Mesendoderm (in vitro differentiated cells): ENCODE data around the gene HOXA9.

Experiments
- DNase-seq: peaks from one replicate; pipeline ENCODE4 v3.0.0; 2013
- H2AK5ac ChIP-seq: 2 replicates; pipeline ENCODE4 v1.6.1; 2013; ENCODE audit warnings: low read length, inconsistent platforms
- H2BK120ac ChIP-seq: 2 replicates; pipeline ENCODE4 v1.6.1; 2013; ENCODE audit warnings: low read depth, mild to moderate bottlenecking, low read length, moderate library complexity, mixed read lengths
- H2BK15ac ChIP-seq: replicated peaks from 2 replicates; pipeline ENCODE4 v1.6.1; 2013; ENCODE audit warnings: low read depth, mild to moderate bottlenecking, moderate library complexity
- H2BK5ac ChIP-seq: 2 replicates; pipeline ENCODE4 v1.6.1; 2013; ENCODE audit warnings: low read length, inconsistent platforms
- H3K18ac ChIP-seq: 2 replicates; pipeline ENCODE4 v1.6.1; 2013; ENCODE audit warnings: mild to moderate bottlenecking, low read length, mixed read lengths
- H3K23ac ChIP-seq: one replicate; pipeline ENCODE4 v1.6.1; 2013; ENCODE audit warnings: low read length
- H3K27ac ChIP-seq: 2 replicates; pipeline ENCODE4 v1.5.1; 2013; ENCODE audit warnings: low read depth, mild to moderate bottlenecking, inconsistent platforms, low read length, moderate library complexity
- H3K27me3 ChIP-seq: 2 replicates; pipeline ENCODE4 v1.6.1; 2013; ENCODE audit warnings: low read length, control low read depth, mild to moderate bottlenecking, inconsistent platforms; ENCODE audit not compliant: insufficient read depth, poor library complexity
- H3K36me3 ChIP-seq: 2 replicates; pipeline ENCODE4 v1.6.1; 2013; ENCODE audit warnings: low read length, inconsistent platforms; ENCODE audit not compliant: control insufficient read depth, insufficient read depth
- H3K4ac ChIP-seq: one replicate; pipeline ENCODE4 v1.6.1; 2013; ENCODE audit warnings: low read depth, mild to moderate bottlenecking, low read length, moderate library complexity
- H3K4me1 ChIP-seq: 2 replicates; pipeline ENCODE4 v1.6.1; 2013; ENCODE audit warnings: low read depth, low read length, inconsistent platforms; ENCODE audit not compliant: control insufficient read depth
- H3K4me2 ChIP-seq: 2 replicates; pipeline ENCODE4 v1.6.1; 2013; ENCODE audit warnings: low read length
- H3K4me3 ChIP-seq: 2 replicates; pipeline ENCODE4 v1.5.1; 2013; ENCODE audit warnings: mild to moderate bottlenecking, low read length
- H3K56ac ChIP-seq: one replicate; pipeline ENCODE4 v1.6.1; 2013; ENCODE audit warnings: low read length
- H3K79me1 ChIP-seq: 2 replicates; pipeline ENCODE4 v1.6.1; 2013; ENCODE audit warnings: low read length, inconsistent platforms
- H3K79me2 ChIP-seq: 2 replicates; pipeline ENCODE4 v1.6.1; 2013; ENCODE audit warnings: mild to moderate bottlenecking, low read length; ENCODE audit not compliant: control insufficient read depth, insufficient read depth
- H3K9ac ChIP-seq: 2 replicates; pipeline ENCODE4 v1.6.1; 2013; ENCODE audit warnings: low read length, inconsistent platforms
- H4K5ac ChIP-seq: one replicate; pipeline ENCODE4 v1.6.1; 2013; ENCODE audit warnings: low read length
- H4K8ac ChIP-seq: one replicate; pipeline ENCODE4 v1.6.1; 2013; ENCODE audit warnings: low read depth, mild to moderate bottlenecking, control low read depth, low read length, moderate library complexity
- WGBS: extraction: QIAGEN DNeasy Blood & Tissue Kit; methylation state at CpG from one replicate; pipeline ENCODE4 v1.1.7; 2013; ENCODE audit warnings: low lambda C conversion rate, missing lambda C conversion rate; ENCODE audit not compliant: insufficient coverage; ENCODE audit errors: extremely low coverage; 5-methylcytosine and 5-hydroxymethylcytosine counted together

HOXA9 gene

DNA sequence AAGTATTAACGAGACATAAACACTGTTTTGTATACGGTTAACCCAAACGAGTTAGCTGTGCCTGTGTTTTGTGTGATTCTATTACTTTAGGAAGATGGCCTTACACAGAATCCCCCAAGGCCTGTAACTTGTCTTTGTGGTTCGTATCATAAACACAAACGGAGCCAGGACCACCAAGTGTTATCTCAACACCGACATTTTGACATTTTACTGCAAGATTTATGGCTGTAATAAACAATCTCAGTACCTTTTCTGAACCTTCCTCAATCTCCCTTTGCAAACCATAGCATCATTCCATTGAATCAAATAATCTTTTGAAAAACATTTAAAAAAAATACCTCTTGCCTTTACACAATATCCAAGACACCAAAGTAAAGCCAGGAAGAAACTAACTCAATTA, 32.4 kb downstream of the HOXA9 start:
- Histone ChIP-seq H2AK5ac (no peak overlapping the region), H2BK120ac (no peak overlapping the region), H2BK5ac (no peak overlapping the region), H3K27ac (no peak overlapping the region), H3K23ac (no peak overlapping the region), H3K4me3 (no peak overlapping the region), H3K36me3 (no peaks in the 10 kb centered on the region), H3K27me3 (peaks cover 88% of the 10 kb centered on the region), H3K4ac (no peak overlapping the region), H4K8ac (no peak overlapping the region), H3K18ac (no peak overlapping the region), H2BK15ac (no peak overlapping the region), H3K4me1 (no peaks in the 10 kb centered on the region), H3K56ac (no peak overlapping the region), H3K79me1 (no peaks in the 10 kb centered on the region), H3K79me2 (no peaks in the 10 kb centered on the region), H3K4me2 (no peak overlapping the region), H3K9ac (no peak overlapping the region), H4K5ac (no peak overlapping the region)
- no peak for DNase-seq
- WGBS, result no CpG with 5 or more reads among the region's 6 CpGs

DNA sequence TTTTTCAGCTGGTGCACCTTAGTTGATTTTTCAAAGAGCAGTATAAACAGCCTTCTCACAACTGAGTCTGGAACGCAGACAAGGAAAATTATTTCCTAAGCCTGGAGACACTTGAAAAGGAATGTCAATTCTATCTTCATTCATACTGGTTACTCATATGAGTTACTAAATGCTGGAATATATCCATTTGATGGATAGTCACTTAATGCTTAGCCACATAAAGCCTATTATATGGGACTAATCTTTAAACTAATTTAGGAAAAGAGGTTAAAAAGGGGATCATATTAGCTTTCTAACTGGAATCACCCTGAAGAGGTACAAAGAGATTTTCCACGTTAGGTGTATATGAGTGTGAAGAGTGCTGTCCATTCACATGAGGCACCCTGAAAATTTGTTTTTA, 33.1 kb downstream of the HOXA9 start:
- Histone ChIP-seq H2AK5ac (no peak overlapping the region), H3K4me2 (no peak overlapping the region), H2BK120ac (no peak overlapping the region), H3K18ac (no peak overlapping the region), H3K27me3 (peaks cover 88% of the 10 kb centered on the region), H3K56ac (no peak overlapping the region), H3K4me1 (no peaks in the 10 kb centered on the region), H3K79me2 (no peaks in the 10 kb centered on the region), H3K36me3 (no peaks in the 10 kb centered on the region), H4K8ac (no peak overlapping the region), H3K23ac (no peak overlapping the region), H2BK5ac (no peak overlapping the region), H3K27ac (no peak overlapping the region), H2BK15ac (no peak overlapping the region), H4K5ac (no peak overlapping the region), H3K9ac (no peak overlapping the region), H3K4ac (no peak overlapping the region), H3K79me1 (no peaks in the 10 kb centered on the region), H3K4me3 (no peak overlapping the region)
- DNase-seq, result no peak
- no CpG with 5 or more reads among the region's 2 CpGs for WGBS

DNA sequence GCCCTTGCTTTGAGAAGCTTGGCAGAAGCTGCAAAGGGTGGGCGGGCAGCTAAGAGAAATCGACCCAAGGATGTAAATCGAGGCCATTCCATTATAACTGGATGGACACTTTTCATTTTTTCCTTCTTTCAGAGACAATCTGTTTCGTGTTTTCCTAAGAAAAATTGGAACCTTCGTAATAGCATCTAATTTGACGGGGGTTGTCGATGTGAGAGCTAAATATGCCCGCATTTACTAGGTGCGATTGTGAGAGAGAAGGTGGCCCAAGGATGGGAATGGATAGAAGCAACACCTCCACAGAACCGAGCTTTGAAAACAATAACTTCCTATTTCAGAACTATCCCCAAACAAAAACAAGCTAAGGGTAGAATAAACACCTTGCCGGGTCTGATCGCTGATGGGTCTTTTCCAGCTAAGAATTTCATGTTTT, 33.9 kb downstream of the HOXA9 start:
- no peak overlapping the region for H2AK5ac ChIP-seq
- H3K79me2 ChIP-seq, result no peaks in the 10 kb centered on the region
- H2BK5ac ChIP-seq, result no peak overlapping the region
- no peak overlapping the region for H4K5ac ChIP-seq
- no peak overlapping the region for H2BK15ac ChIP-seq
- H3K4me3 ChIP-seq, result no peak overlapping the region
- H3K79me1 ChIP-seq, result no peaks in the 10 kb centered on the region
- H3K18ac ChIP-seq, result no peak overlapping the region
- H3K27me3 ChIP-seq, result peaks cover 88% of the 10 kb centered on the region
- peak overlapping the region; percentile 73 for H3K56ac ChIP-seq
- H3K4me2 ChIP-seq, result peak overlapping the region; percentile 89
- H3K27ac ChIP-seq, result no peak overlapping the region
- H3K36me3 ChIP-seq, result no peaks in the 10 kb centered on the region
- peak overlapping the region; percentile 41 for H3K9ac ChIP-seq
- H3K4me1 ChIP-seq, result no peaks in the 10 kb centered on the region
- no peak overlapping the region for H2BK120ac ChIP-seq
- H3K4ac ChIP-seq, result no peak overlapping the region
- no peak overlapping the region for H3K23ac ChIP-seq
- no CpG with 5 or more reads among the region's 12 CpGs for WGBS
- no peak overlapping the region for H4K8ac ChIP-seq
- DNase-seq, result no peak

DNA sequence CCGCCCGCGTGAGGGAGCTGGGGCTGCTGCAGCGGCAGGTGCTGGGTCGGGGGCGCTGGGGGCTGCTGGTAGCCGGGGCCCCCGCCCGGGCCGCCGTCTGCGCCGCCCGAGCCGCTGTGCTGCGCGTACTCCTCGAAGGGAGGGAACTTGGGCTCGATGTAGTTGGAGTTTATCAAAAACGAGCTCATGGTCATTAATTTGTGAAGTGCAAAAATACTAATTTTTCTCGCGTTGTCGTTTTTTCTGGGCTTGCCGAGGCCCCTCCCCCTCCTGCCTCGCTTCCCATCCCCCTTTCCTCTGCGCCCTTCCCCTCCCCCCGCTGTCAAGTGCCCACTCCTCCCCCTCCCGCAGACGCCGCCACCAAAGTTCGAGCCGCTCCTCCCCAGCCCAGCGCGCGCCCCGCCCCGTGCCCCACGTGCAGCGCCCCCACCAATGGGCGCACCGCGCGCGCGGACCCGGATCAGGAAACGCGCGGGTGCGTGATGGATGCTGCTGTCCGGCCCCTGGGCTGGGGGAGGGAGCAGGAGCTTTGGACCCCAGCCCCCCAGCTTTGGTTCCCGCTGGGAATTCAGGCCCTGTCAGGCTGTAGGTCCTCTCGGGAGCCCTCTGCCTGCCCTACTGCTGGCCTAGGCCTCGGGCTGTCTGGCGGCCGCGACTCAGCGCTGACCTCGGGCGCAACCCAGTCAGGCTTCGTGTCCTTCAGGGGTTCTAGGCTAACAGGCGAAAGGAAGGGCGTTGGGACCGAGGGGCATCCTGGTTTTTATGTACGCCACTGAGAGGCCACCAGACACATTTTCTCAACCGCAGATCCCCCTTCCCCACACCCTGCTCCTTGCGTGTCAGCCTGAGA, 34.6 kb downstream of the HOXA9 start, which contains the start of gene HOXA4:
Gene HOXA4, minus strand, starts transcription at position 218 of the 850 bp plus-strand sequence. Its CDS starts 24 bp downstream, at position 194.
- Histone ChIP-seq H3K27ac (no peak within 1 kb of the TSS), H4K5ac (no peak within 1 kb of the TSS)

DNA sequence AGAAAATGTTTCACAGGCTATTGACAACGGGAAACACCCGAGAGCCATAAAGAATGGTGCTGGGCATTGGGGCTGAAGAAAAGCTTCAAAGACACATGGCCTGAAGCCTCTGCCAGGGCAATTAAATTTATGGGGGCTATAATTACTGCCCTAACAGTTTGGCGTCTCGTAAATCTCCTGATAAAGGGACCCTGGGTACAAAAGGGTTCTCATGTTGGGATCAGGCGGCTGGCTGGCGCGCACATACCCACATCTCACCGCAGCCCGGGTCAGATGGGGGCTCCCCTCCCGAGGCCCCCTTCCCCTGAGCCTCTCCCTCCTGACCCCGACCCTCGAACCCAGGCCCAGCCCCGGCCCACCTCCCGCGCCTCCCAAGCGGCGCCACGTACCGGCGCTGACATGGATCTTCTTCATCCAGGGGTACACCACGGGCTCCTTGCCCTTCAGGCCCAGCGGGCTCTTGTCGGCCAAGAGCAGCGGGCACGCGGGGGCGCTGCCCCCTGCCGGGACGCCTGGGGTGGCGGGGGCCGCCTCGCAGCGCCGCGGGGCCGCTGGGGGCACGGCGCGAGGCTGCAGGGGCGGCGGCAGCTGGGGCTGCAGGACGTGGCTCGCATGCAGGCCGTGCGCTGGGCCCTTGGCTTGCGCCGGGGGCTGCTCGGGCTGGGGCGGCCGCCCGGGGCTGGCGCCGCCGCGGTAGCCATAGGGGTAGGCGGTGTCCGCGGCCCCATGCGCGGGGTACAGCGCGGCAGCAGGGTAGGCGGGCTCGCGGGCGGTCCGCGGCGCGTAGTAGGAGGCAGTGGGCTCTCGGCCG, 35.4 kb downstream of the HOXA9 start:
- Histone ChIP-seq H2BK5ac (no peak overlapping the region), H3K56ac (no peak overlapping the region), H4K8ac (no peak overlapping the region), H3K36me3 (no peaks in the 10 kb centered on the region), H2AK5ac (no peak overlapping the region), H3K4me3 (no peak overlapping the region), H3K79me1 (no peaks in the 10 kb centered on the region), H4K5ac (no peak overlapping the region), H3K23ac (no peak overlapping the region), H3K27me3 (peaks cover 89% of the 10 kb centered on the region), H3K4me2 (peak overlapping the region; percentile 40), H3K4me1 (no peaks in the 10 kb centered on the region), H3K9ac (no peak overlapping the region), H3K4ac (no peak overlapping the region), H2BK15ac (no peak overlapping the region), H3K18ac (no peak overlapping the region), H3K79me2 (no peaks in the 10 kb centered on the region), H2BK120ac (no peak overlapping the region), H3K27ac (no peak overlapping the region)
- no peak for DNase-seq
- WGBS, result no CpG with 5 or more reads among the region's 72 CpGs

More for the DNA sequence above, 34.6 kb downstream of the HOXA9 start, which contains the start of gene HOXA4:
- no peak within 1 kb of the TSS for H2BK120ac ChIP-seq
- H3K79me2 ChIP-seq, result no peaks in the 10 kb centered on the region
- peak within 1 kb of the TSS; percentile 73 for H3K56ac ChIP-seq
- DNase-seq, result peak; percentile 86
- H3K4ac ChIP-seq, result no peak within 1 kb of the TSS
- no peaks in the 10 kb centered on the region for H3K4me1 ChIP-seq
- H3K27me3 ChIP-seq, result peaks cover 89% of the 10 kb centered on the region
- H3K4me3 ChIP-seq, result peak within 1 kb of the TSS; percentile 51
- H3K36me3 ChIP-seq, result no peaks in the 10 kb centered on the region
- WGBS, result no CpG with 5 or more reads among the region's 67 CpGs
- H3K23ac ChIP-seq, result no peak within 1 kb of the TSS
- no peak within 1 kb of the TSS for H2BK15ac ChIP-seq
- H3K4me2 ChIP-seq, result peak within 1 kb of the TSS; percentile 89
- no peak within 1 kb of the TSS for H2BK5ac ChIP-seq
- no peak within 1 kb of the TSS for H4K8ac ChIP-seq
- H3K9ac ChIP-seq, result peak within 1 kb of the TSS; percentile 41
- no peak within 1 kb of the TSS for H3K18ac ChIP-seq
- no peaks in the 10 kb centered on the region for H3K79me1 ChIP-seq
- no peak within 1 kb of the TSS for H2AK5ac ChIP-seq
